Effector memory CD4-positive, alpha-beta T cell (primary cell): Measurements from ENCODE around the gene RAB1A.

ENCODE experiments used
- DNase-seq, 3 donors: peaks; one replicate each; pipeline ENCODE4 v3.0.0-alpha.2; 2020
- H3K27ac ChIP-seq: 2 replicates; pipeline ENCODE4 v1.7.0; 2013; ENCODE audit warnings: mild to moderate bottlenecking, low read length, moderate library complexity; ENCODE audit not compliant: insufficient read depth, poor library complexity, severe bottlenecking
- H3K27me3 ChIP-seq: replicated peaks from 2 replicates; pipeline ENCODE4 v1.7.0; 2013; ENCODE audit warnings: mild to moderate bottlenecking, low read length; ENCODE audit not compliant: insufficient read depth, control insufficient read depth, poor library complexity, severe bottlenecking
- H3K36me3 ChIP-seq: 2 replicates; pipeline ENCODE4 v1.7.0; 2013; ENCODE audit warnings: mild to moderate bottlenecking, low read length, moderate library complexity; ENCODE audit not compliant: control insufficient read depth, insufficient read depth
- H3K4me1 ChIP-seq: 2 replicates; pipeline ENCODE4 v1.7.0; 2013; ENCODE audit warnings: low read length, mild to moderate bottlenecking; ENCODE audit not compliant: control insufficient read depth, insufficient read depth, poor library complexity, severe bottlenecking
- H3K4me3 ChIP-seq: 2 replicates; pipeline ENCODE4 v1.7.0; 2013; ENCODE audit warnings: low read length, low read depth, mild to moderate bottlenecking; ENCODE audit not compliant: insufficient read depth, poor library complexity, severe bottlenecking
- H3K9me3 ChIP-seq: 2 replicates; pipeline ENCODE4 v1.7.0; 2013; ENCODE audit warnings: mild to moderate bottlenecking, low read length, moderate library complexity; ENCODE audit not compliant: control insufficient read depth

Gene RAB1A

GRCh38 chr2:65055422-65056214 is 74.3 kb downstream of the RAB1A start:
- peak overlapping the region; percentile 77 for H3K4me3 ChIP-seq
- peak overlapping the region; percentile 70 for H3K27ac ChIP-seq
- no peaks in the 10 kb centered on the region for H3K27me3 ChIP-seq
- DNase-seq, result no peak
- no peaks in the 10 kb centered on the region for H3K36me3 ChIP-seq
- no peaks in the 10 kb centered on the region for H3K9me3 ChIP-seq
- H3K4me1 ChIP-seq, result peaks cover 15% of the 10 kb centered on the region

GRCh38 chr2:65054749-65055421 is 75.0 kb downstream of the RAB1A start:
- Histone ChIP-seq H3K4me3 (no peak overlapping the region), H3K36me3 (no peaks in the 10 kb centered on the region), H3K27me3 (no peaks in the 10 kb centered on the region), H3K9me3 (no peaks in the 10 kb centered on the region), H3K4me1 (peaks cover 15% of the 10 kb centered on the region), H3K27ac (peak overlapping the region; percentile 70)
- no peak for DNase-seq

GRCh38 chr2:65053199-65053598 is 76.7 kb downstream of the RAB1A start:
- DNase-seq, result no peak
- Histone ChIP-seq H3K27ac (no peak overlapping the region), H3K9me3 (no peaks in the 10 kb centered on the region), H3K4me1 (peaks cover 13% of the 10 kb centered on the region), H3K4me3 (no peak overlapping the region), H3K27me3 (no peaks in the 10 kb centered on the region), H3K36me3 (no peaks in the 10 kb centered on the region)

- H3K4me1 ChIP-seq, result no peaks in the 10 kb centered on the region
- no peak overlapping the region for H3K4me3 ChIP-seq
- no peaks in the 10 kb centered on the region for H3K9me3 ChIP-seq
- no peak overlapping the region for H3K27ac ChIP-seq
- H3K27me3 ChIP-seq, result no peaks in the 10 kb centered on the region
- H3K36me3 ChIP-seq, result no peaks in the 10 kb centered on the region
- no peak for DNase-seq
Observed at GRCh38 chr2:65050931-65051330, 79.0 kb downstream of the RAB1A start.

- Histone ChIP-seq H3K27ac (no peak overlapping the region), H3K4me3 (no peak overlapping the region), H3K4me1 (no peaks in the 10 kb centered on the region), H3K27me3 (no peaks in the 10 kb centered on the region), H3K36me3 (no peaks in the 10 kb centered on the region), H3K9me3 (no peaks in the 10 kb centered on the region)
- no peak for DNase-seq
Observed at GRCh38 chr2:65049010-65049639, 80.8 kb downstream of the RAB1A start.

- H3K4me3 ChIP-seq, result no peak overlapping the region
- no peak for DNase-seq
- no peaks in the 10 kb centered on the region for H3K36me3 ChIP-seq
- no peaks in the 10 kb centered on the region for H3K4me1 ChIP-seq
- H3K9me3 ChIP-seq, result no peaks in the 10 kb centered on the region
- H3K27ac ChIP-seq, result no peak overlapping the region
- no peaks in the 10 kb centered on the region for H3K27me3 ChIP-seq
Observed at GRCh38 chr2:65046633-65047407, 83.1 kb downstream of the RAB1A start.

- H3K4me1 ChIP-seq, result no peaks in the 10 kb centered on the region
- no peak for DNase-seq
- no peak overlapping the region for H3K4me3 ChIP-seq
Observed at GRCh38 chr2:65045651-65046050, 84.3 kb downstream of the RAB1A start.

GRCh38 chr2:65044097-65044735 is 85.7 kb downstream of the RAB1A start:
- no peaks in the 10 kb centered on the region for H3K9me3 ChIP-seq
- no peaks in the 10 kb centered on the region for H3K4me1 ChIP-seq
- no peak for DNase-seq
- no peaks in the 10 kb centered on the region for H3K27me3 ChIP-seq
- no peaks in the 10 kb centered on the region for H3K36me3 ChIP-seq
- H3K27ac ChIP-seq, result no peak overlapping the region
- H3K4me3 ChIP-seq, result no peak overlapping the region

More at GRCh38 chr2:65045651-65046050, 84.3 kb downstream of the RAB1A start:
- Histone ChIP-seq H3K27me3 (no peaks in the 10 kb centered on the region), H3K36me3 (no peaks in the 10 kb centered on the region), H3K27ac (no peak overlapping the region), H3K9me3 (no peaks in the 10 kb centered on the region)

GRCh38 chr2:65043001-65043400 is 86.9 kb downstream of the RAB1A start:
- no peaks in the 10 kb centered on the region for H3K4me1 ChIP-seq
- H3K4me3 ChIP-seq, result no peak overlapping the region
- H3K9me3 ChIP-seq, result no peaks in the 10 kb centered on the region
- H3K27me3 ChIP-seq, result no peaks in the 10 kb centered on the region
- no peak for DNase-seq
- H3K27ac ChIP-seq, result no peak overlapping the region
- H3K36me3 ChIP-seq, result no peaks in the 10 kb centered on the region
